ENCODE results near the gene SPRN.
"Not testable (repeated sequence)": the region's sequence is repeated elsewhere in the genome, so short reads cannot be mapped to it uniquely, and the experiment has no call there.

GRCh38 chr10:133376183-133376582, 48.2 kb downstream of the SPRN start:
- not testable (repeated sequence) for TF ChIP-seq CTCF (conservative IDR thresholded peaks at IDR 0.05; ENCODE audit: low read length); EZH2phosphoT487 (IDR thresholded peaks at IDR 0.05; ENCODE audit: borderline replicate concordance)
